ENCODE measurements around the gene GDPD1.

Gene GDPD1

DNA sequence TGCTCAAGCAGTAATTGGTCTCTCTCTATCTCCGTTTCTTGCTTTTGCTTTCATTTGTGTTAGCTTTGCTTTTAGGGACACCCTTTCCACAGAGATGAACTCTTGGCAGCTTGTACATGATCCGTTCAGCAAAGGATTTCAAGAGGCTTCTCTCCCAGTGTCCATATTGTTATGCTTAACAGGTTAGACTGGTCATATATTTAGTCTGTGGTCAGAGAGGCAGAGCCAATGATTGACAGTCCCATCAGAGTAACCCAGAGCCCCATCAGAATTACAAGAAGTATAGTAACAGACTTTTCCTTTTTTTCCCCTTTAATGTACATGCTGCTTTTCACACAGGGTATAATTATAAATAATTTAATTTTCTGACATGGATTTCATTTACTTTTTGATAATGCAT is 34.4 kb downstream of the GDPD1 start:
- Histone ChIP-seq H3K4me3 (ENCODE audit: insufficient read depth, low read length, poor library complexity, severe bottlenecking) (no peak overlapping the region), H3K27ac (ENCODE audit: low read depth, low read length) (no peak overlapping the region), H2AFZ (ENCODE audit: low read depth, low read length, severe bottlenecking) (no peak overlapping the region), H3K79me2 (ENCODE audit: insufficient read depth, low read length) (no peaks in the 10 kb centered on the region), H3K36me3 (ENCODE audit: low read length) (no peaks in the 10 kb centered on the region), H3K9me2 (replicated peaks; ENCODE audit: insufficient read depth, low read length) (no peaks in the 10 kb centered on the region), H3K27me3 (ENCODE audit: low read length) (no peaks in the 10 kb centered on the region), H3K9me3 (ENCODE audit: insufficient read depth, low read length) (no peaks in the 10 kb centered on the region), H3F3A (ENCODE audit: insufficient read depth) (no peaks in the 10 kb centered on the region), H3K9ac (ENCODE audit: low read length) (no peak overlapping the region), H4K20me1 (ENCODE audit: low read depth, low read length) (no peaks in the 10 kb centered on the region), H3K4me2 (ENCODE audit: low read depth, low read length, poor library complexity, severe bottlenecking) (no peak overlapping the region)
- TF ChIP-seq, protein P1, sequence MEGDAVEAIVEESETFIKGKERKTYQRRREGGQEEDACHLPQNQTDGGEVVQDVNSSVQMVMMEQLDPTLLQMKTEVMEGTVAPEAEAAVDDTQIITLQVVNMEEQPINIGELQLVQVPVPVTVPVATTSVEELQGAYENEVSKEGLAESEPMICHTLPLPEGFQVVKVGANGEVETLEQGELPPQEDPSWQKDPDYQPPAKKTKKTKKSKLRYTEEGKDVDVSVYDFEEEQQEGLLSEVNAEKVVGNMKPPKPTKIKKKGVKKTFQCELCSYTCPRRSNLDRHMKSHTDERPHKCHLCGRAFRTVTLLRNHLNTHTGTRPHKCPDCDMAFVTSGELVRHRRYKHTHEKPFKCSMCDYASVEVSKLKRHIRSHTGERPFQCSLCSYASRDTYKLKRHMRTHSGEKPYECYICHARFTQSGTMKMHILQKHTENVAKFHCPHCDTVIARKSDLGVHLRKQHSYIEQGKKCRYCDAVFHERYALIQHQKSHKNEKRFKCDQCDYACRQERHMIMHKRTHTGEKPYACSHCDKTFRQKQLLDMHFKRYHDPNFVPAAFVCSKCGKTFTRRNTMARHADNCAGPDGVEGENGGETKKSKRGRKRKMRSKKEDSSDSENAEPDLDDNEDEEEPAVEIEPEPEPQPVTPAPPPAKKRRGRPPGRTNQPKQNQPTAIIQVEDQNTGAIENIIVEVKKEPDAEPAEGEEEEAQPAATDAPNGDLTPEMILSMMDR (IDR thresholded peaks at IDR 0.05; ENCODE audit: insufficient read depth, low read length, poor library complexity, severe bottlenecking), result no peak
- no peak for TF ChIP-seq EZH2phosphoT487 (conservative IDR thresholded peaks at IDR 0.05; ENCODE audit: low read length)

- no peaks in the 10 kb centered on the region for H3F3A ChIP-seq (ENCODE audit: insufficient read depth)
- TF ChIP-seq EZH2phosphoT487 (conservative IDR thresholded peaks at IDR 0.05; ENCODE audit: low read length), result no peak
- TF ChIP-seq, protein P1 (IDR thresholded peaks at IDR 0.05; ENCODE audit: insufficient read depth, low read length, poor library complexity, severe bottlenecking), result no peak
These were observed 36.8 kb downstream of the GDPD1 start for GRCh38 chr17:59257101-59257500.

DNA sequence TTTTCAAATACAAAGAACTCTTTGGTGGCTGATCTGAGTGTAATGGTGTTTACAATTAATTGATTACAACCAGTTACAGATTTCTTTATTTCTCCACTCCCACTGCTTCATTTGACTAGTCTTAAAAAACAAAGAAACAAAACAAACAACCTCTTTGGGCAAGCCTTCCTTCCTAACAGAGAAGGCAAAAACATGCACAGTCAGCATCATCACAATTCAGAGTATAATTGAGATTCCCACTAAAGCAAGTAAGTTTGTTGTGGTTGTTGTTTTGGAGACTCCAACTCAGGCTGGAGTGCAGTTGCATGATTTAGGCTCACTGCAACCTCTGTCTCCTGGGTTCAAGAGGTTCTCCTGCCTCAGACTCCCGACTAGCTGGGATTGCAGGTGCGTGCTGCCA is 40.4 kb downstream of the GDPD1 start:
- H2AFZ ChIP-seq (ENCODE audit: low read depth, low read length, severe bottlenecking), result no peak overlapping the region
- no peak overlapping the region for H3K4me3 ChIP-seq (ENCODE audit: insufficient read depth, low read length, poor library complexity, severe bottlenecking)
- H3K9me3 ChIP-seq (ENCODE audit: insufficient read depth, low read length), result no peaks in the 10 kb centered on the region
- no peaks in the 10 kb centered on the region for H3F3A ChIP-seq (ENCODE audit: insufficient read depth)
- H3K4me2 ChIP-seq (ENCODE audit: low read depth, low read length, poor library complexity, severe bottlenecking), result no peak overlapping the region
- TF ChIP-seq, protein P1 (IDR thresholded peaks at IDR 0.05; ENCODE audit: insufficient read depth, low read length, poor library complexity, severe bottlenecking), result no peak
- TF ChIP-seq EZH2phosphoT487 (conservative IDR thresholded peaks at IDR 0.05; ENCODE audit: low read length), result no peak
- H3K79me2 ChIP-seq (ENCODE audit: insufficient read depth, low read length), result no peaks in the 10 kb centered on the region
- no peak overlapping the region for H3K27ac ChIP-seq (ENCODE audit: low read depth, low read length)
- H3K36me3 ChIP-seq (ENCODE audit: low read length), result no peaks in the 10 kb centered on the region
- no peak overlapping the region for H3K9ac ChIP-seq (ENCODE audit: low read length)
- H3K9me2 ChIP-seq (replicated peaks; ENCODE audit: insufficient read depth, low read length), result no peaks in the 10 kb centered on the region
- no peaks in the 10 kb centered on the region for H4K20me1 ChIP-seq (ENCODE audit: low read depth, low read length)
- no peaks in the 10 kb centered on the region for H3K27me3 ChIP-seq (ENCODE audit: low read length)

More at GRCh38 chr17:59257101-59257500, 36.8 kb downstream of the GDPD1 start:
- H3K9ac ChIP-seq (ENCODE audit: low read length), result no peak overlapping the region
- no peaks in the 10 kb centered on the region for H3K36me3 ChIP-seq (ENCODE audit: low read length)
- no peak overlapping the region for H3K27ac ChIP-seq (ENCODE audit: low read depth, low read length)
- no peaks in the 10 kb centered on the region for H3K27me3 ChIP-seq (ENCODE audit: low read length)
- no peaks in the 10 kb centered on the region for H3K9me3 ChIP-seq (ENCODE audit: insufficient read depth, low read length)
- no peak overlapping the region for H3K4me3 ChIP-seq (ENCODE audit: insufficient read depth, low read length, poor library complexity, severe bottlenecking)
- no peaks in the 10 kb centered on the region for H3K79me2 ChIP-seq (ENCODE audit: insufficient read depth, low read length)
- no peak overlapping the region for H2AFZ ChIP-seq (ENCODE audit: low read depth, low read length, severe bottlenecking)
- no peak overlapping the region for H3K4me2 ChIP-seq (ENCODE audit: low read depth, low read length, poor library complexity, severe bottlenecking)
- no peaks in the 10 kb centered on the region for H4K20me1 ChIP-seq (ENCODE audit: low read depth, low read length)
- H3K9me2 ChIP-seq (replicated peaks; ENCODE audit: insufficient read depth, low read length), result no peaks in the 10 kb centered on the region

Measured in SU-DHL-6 (cell line).